Stimulated activated CD8-positive, alpha-beta memory T cell treated with anti-CD3 and anti-CD28 coated beads, Interleukin-7, amount 100 ng/mL, for 48 hours (primary cell): Measurements from ENCODE around the gene NFIA.

ENCODE experiments used
- DNase-seq, 2 donors: peaks; one replicate each; pipeline ENCODE4 v3.0.0-alpha.2; 2020; ENCODE audit warnings: low read depth in 1 of 2; ENCODE audit errors: extremely low read depth in 1 of 2

NFIA gene

DNA sequence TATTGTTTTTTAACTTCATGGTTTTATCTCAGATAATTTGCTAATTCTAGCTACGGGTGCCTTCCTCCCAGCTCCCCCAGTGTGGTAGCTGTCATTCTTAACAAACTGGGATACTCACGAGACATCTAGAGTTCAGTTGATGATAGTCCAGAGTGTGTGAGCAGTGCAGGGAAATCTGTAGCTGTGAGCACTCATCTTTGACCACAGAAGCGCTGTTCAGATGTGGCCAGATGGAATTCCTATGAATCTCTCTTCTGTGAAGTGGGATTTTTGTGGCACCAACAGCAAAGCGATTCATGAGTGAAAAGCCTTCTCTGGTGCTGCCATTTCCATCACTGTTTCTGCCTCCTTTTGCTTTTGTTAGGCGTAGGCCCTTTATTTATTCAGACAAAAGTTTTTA is 125.1 kb downstream of the NFIA start:
- no peak for DNase-seq

DNA sequence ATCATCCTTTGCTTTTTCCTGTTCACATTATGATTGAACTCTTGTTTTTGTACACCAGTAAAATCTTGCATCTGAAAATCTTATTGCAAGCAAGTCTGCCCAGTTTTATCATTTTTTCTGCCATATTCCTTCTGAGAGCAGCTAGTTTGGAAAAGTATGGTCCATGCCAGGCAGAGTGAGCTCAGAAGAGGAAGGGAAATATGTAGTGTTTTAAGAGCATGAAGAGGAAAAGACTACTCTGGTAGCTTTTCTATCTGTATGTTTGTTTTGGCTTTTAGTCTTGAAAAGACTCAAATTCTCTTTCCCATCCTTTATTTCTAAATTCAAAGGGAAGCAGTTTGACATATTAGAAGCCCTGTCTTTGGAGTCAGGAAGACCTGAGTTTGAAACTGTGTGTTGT is 125.8 kb downstream of the NFIA start:
- no peak for DNase-seq

DNA sequence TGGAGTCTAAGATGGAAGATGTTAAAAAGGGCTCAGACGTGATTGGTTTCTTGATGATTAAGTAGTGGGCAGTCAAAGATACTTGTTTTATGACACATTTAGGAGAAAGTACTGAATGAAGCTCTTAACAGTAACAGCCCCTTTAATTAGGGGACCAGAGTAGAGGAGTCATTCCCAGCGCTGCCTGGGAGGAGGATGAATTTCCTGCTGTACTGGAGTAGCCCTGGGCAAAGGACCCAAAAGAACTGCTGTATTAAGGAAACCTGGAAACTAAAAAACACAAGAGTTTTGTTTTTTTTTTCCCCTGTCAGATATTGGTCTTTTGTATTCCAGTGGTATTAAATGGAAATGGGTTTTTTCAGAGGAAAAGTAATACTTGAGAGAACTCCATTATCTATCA is 126.5 kb downstream of the NFIA start:
- no peak for DNase-seq

DNA sequence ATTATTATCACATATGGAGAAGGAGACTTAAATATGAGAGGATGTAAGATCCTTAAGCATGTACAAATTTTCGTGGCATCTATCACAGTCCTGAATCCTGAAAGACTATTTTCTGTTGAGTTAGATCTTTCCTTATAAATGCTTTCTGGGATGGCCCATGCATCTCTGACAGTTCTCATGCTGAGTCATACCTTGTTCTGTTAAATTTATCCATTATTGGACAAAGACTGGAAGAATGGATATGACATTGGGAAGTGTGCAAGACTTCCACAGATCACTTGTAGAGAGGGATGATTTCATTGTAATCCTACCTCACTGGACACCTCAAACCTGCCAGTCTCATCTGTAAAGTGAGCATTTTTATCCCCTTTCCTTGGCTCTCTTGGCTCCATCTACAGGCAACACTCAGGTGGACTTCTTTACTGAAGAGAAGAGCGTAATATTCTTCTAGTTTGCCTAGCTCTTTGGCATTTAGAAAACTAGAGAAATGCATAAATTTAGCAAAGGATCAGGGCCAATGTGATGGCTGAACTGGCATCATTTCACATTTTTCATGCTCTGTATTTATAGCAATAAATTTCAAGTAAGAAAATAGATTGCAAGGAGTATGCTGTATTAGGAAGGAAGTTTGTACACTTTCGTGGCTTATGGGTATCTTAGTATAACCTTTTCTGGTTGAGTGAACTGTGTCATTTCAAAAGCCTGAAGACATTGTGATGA is 128.2 kb downstream of the NFIA start:
- DNase-seq = no peak

DNA sequence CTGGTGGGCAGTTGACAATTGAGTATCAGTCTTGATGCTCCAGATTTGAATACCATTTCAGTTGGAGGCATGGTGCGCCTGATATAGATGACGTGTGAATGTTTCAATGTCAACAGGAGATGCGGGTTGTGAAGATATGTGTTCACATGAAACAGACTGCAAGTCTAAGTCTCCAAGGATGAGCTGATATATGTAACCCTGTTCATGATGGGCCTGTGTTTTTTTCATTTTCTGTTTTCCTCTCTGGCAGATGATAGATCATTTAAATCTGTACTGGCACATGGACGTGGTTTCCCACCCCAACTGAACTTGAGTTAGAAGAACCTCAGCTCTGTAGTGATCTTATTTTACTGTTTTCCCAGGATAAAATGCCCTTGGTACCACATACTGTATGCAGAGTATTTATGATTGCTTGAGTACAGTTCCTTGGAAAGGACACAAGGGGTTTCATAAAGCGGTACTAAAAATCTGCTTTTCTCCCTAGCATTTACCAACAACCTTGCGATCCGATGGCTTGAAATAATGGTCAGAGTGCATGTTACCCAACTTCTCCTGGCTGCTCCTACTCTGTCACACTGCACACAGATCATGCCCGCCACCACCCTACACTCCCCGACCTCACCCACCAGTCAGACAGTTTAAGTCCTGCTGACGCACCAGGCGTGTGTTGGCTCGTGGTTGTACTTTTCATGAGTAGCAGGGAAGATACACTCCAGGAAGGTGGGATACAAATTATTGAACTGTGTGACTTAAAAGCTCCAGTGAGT is 131.1 kb downstream of the NFIA start:
- DNase-seq = no peak

DNA sequence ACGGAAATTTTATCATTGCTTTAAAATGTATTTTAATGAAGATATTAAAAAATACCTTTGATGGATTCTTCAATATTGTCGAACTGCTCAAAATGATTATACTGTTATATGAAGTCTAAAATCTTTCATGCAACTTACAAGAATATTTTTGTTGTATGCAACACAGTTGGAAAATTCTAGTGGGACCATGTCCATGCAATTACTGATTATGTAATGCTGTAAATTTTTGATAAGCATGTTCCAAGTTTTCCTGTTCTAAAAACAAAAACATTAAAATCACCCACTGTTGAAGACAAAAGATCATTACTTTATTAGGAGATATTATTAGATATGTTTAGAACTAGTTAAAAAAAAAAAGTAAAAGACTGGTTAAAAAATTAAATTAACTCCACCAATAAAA is 132.8 kb downstream of the NFIA start:
- DNase-seq = no peak

DNA sequence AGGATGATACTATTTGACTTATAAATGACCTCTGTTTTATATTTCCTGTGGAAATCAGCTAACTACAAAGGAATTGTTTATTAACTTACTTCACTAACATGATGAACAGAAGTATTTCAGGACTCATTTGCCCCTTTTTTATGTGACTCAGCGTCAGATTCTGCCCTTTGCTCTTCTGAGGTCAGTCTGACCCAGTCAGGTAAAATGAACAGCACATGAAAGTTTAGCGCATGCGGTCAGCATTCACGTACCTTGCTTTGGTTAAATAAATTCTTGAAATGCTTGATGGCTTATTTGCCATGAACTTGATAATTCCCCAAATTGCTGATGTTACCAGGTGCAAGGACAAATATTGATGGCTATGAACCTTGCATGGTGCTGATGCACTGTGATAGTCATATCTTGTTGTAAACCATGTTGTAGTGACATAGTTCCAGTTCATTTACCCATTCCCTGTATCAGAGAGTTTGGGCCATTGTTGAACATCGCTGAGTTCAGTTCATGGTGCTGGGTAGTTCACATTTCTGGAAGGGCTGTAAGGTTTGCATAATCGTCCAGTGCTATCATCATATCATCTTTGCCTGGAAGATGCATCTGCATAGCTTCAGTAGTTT is 133.4 kb downstream of the NFIA start:
- no peak for DNase-seq

DNA sequence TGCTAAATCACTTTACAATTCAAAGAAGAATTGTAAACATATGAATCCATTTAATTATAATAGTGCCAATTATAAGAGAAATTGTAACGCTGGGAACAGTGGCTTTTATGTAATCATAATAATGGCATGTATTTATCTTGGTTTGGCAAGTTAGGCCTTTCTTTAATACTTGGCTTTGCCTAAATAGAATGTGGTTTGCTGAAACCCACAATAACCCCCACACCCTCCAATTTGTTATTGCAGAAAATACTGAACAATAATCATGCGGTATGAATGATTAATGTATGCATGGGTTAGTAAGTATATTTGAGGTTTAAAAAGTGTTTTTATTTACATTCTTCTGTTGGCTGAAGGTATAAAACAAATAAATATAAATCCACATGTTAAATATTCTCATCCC is 138.2 kb downstream of the NFIA start:
- no peak for DNase-seq

DNA sequence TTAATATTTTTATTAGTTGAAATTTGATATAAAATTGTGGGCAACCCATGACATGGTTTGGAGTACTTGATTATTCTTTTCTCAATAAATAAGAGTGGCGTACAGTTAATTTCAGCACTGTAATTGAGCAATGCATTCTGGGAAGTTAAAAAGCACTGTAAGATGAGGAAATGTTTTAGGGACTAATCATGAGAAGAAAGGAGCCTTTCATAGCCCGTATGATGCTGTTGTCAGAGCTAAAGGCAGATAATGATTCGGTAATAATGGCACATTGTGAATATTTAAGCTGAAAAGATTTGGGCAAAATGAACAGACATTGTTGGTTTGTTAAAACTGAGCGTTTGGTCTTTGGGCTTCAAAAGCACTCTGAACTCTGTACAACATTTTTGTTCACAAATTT is 139.3 kb downstream of the NFIA start:
- DNase-seq = no peak

DNA sequence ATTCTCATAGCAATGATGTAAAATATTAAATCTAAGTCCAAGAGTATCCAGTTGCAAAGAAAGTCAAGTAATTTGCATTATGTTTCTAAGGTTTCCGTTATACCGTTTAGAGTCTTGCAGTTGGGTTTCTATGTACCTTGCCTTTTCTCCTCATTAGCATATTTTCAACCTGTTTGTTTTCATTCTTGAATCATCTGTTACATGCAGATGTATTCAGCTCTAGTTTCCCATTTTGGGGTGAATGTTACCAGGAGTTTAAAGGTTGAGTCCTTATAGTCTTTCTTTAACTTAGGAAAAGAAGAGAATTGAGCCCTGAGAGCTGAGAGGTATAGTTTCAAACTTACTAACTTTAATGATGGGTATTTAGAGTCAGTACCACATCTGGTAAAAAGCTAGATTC is 139.9 kb downstream of the NFIA start:
- DNase-seq = no peak

DNA sequence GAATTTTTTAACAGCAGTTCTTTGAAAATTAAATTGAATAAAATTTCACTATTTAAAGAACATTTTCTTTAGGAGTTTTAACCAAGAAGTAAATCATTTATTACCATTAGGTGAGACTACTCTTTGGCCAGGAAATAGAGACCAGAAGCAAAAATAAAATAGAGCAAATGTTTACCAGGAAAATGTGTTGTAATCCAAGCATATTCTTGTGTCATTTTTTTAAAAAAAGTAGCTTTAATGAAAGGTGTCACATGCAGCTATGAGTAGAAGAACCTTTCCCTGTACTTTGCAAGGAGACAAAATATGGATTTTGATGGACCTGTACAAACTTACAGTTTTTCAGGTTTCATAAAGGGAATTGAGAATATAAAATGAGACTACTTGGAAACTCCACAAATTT is 140.8 kb downstream of the NFIA start:
- DNase-seq = no peak

DNA sequence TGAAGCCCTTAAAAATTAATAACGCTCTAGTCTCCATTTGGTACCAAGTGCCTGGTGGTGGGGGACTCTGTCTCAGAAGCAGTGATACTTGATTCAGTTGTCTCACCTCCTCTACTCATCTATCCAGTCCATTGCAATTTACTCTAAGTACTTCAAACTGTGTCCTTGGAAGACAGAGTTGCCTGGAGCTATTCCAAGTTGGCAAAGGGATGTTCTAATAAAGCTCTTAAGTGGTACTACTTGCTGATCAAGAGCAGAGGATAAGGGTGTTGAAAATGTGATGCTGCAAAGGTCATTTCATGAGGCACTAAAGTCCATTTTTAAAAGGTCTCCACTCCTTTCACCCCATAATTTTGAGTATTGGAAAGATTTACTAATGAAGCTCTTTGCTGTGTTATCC is 142.2 kb downstream of the NFIA start:
- DNase-seq = no peak

DNA sequence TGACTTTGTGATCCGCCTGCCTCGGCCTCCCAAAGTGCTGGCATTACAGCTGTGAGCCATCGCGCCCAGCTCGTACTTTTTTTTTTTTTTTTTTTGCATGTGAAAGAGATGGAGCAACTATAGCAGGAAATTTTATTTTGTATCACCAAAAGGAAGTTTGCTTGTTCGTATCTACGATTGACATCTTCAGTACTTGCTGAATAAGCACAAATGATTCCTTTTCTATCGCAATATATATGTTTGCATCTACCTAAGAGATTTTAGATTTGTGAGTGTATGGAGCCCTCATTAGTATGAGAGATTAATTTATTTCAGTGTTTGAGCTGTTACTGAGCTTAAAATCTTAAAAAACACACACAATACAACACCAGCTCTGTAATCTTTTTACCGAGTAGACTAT is 143.1 kb downstream of the NFIA start:
- DNase-seq = no peak

DNA sequence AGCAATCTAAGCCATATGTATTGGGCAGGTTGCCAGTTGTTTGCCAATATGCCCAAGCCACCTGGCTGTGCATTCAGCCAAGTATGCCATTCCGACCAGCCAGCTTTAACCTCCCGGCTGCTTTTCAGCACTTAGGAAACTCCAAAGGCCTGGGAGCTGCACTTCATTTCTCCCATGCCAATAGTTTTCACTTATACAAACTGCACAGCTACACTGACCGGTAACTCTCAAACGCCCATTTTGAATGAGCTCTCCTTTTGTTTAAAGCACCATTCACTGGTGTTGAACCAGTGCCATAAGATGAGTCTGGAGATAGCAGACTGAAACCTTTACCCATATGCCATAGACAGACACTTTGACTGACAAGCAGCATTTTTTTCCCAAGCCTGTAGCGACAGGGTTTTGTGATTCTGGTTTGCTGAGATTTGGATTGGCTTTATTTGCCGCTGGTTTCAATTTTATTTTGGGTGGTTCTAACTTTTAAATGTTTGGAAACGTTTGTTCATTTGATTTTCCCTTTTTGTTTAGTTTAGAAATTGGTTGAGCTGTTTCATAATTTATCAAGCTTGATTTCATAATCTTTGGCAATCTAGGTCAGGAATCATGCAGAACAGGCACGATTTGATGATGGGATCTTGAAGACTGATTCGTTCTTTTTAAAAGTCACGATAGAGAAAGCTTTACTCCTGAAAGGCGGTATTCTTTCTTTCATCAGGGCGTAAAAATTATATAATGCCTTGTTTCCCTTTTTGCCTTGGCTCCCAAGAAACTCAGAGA is 144.6 kb downstream of the NFIA start:
- DNase-seq = no peak

DNA sequence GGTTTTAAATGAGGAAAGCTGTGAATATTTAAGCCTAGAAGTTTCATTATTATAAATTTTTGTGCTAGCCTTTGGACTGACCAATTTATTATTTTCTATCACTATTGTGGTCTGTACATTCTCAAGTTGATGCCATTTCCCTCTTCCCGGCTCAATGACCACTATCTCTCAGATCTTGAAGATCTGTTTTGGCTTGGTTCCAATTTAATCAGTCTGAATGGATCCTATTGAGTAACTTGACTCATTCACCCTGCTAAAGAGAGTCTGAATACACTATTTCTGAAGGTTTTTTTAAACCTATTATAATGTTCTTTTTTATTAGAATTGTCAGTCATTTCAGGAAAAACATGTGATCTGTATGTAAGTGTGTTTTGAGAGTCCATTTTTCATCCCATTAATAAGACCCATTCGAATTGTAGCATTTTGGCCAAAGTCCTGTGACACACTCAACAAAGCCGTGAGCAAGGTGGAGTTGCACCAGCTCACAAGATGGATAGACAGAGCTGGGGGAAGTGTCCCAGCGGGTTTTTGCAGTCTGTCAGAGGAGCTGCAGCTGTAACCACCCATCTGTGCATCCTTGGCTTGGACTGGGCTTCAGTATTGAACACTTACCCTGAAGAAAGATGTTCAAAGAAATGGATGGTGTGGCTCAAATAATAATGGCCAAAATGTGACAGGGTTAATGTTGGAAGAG is 145.6 kb downstream of the NFIA start:
- no peak for DNase-seq

DNA sequence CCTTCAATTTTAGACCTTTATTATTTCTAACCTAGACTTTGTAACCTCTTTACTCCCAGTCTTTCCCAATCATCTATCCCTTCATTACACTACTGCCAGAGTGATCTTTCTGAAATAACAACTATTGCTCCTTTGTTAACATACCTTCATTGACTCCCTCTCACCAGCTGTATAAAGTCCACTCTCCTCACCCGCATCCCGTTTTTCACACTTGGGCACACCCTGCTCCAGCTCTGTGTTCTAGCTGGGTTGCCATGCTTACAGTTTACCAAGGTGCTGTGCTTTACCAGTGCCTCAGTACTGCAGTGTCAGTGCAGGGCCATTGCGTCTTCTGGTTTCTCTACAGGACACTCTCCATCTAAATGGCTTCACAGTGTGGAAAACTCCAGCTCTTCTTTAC is 148.2 kb downstream of the NFIA start:
- DNase-seq = no peak

DNA sequence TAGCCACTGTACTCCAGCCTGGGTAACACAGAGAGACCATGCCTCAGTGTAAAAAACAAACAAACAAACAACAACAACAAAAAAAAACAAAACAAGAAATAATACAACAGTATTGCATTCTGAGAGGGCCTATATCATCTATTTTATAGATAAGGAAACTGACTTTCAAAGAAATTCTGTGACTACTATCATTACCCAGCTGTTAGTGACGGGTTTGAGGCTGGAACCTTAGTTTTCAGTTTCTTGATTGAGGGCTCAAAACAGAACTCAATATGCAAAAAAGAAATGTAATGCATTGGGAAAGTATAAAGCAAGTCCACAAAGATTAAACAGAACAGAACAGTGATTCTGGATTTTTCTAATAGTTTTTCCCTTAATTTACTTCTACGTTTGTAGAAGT is 149.4 kb downstream of the NFIA start:
- no peak for DNase-seq

DNA sequence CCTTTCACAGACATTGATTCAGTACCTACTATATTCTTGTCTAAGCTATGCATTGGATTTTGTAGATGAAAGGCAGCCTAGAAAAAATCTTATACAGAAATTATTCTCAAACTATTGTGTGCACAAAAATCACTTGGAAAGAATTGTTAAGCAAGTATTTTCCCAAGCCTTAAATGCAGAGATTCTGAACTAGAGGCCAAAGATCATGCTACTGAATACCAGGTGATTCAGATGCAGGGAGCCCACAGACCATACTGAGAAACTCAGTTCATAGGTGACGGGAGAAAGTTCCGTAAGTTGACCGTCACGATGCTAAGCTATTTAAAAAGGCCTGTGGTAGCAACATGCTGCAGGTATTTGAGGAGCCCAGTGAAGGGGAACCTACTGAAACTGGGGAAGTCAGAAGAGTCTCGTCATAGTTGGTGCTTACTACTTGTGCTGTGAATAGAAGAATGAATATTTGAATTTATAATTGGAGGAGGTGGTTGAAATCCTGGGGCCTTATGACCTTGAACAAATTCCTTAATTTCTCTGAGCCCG is 150.8 kb downstream of the NFIA start:
- DNase-seq = no peak

DNA sequence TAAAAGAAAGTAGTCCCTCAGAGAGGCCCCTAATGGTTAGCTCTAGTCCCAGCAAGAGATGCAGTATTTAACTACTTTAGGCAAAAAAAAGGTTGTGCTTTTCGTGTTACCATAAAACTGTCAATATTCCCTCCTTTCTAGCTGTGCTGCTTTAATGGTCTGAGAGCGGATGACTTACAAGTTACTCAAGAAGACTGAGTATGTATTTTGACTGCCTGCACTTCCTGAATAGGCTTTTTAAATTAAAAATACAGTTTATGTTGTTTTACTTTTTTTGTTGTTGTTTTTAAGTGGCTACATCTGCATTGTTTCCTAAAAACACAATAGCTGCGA is 152.2 kb downstream of the NFIA start:
- no peak for DNase-seq

DNA sequence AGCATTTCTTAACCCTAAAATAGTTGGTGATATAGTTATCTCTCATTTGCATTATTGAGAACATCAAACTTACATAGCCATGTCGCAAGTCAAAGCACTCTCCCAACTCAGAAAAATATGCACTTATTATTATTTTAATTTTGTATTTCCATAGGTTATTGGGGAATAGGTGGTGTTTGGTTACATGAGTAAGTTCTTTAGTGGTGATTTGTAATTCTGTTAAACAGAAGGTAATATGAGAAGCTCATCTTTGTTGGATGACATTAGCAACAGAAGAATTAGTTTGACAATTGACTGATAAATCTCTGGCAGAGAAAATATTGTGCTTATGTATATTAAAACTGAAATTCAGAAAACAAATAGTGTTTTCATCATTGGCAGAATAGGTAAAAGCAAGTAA is 154.8 kb downstream of the NFIA start:
- no peak for DNase-seq
